ENCODE results near the gene APOL6. TPM values are rescaled to one million over a fixed set of nuclear protein-coding genes. Genes with fewer than 3 reads are reported as not detected.
"Not testable (repeated sequence)": the region's sequence is repeated elsewhere in the genome, so short reads cannot be mapped to it uniquely, and the experiment has no call there.

The APOL6 gene
- total RNA-seq, 2 experiments from 2014 or later, result 34.3 to 35.5 TPM

DNA sequence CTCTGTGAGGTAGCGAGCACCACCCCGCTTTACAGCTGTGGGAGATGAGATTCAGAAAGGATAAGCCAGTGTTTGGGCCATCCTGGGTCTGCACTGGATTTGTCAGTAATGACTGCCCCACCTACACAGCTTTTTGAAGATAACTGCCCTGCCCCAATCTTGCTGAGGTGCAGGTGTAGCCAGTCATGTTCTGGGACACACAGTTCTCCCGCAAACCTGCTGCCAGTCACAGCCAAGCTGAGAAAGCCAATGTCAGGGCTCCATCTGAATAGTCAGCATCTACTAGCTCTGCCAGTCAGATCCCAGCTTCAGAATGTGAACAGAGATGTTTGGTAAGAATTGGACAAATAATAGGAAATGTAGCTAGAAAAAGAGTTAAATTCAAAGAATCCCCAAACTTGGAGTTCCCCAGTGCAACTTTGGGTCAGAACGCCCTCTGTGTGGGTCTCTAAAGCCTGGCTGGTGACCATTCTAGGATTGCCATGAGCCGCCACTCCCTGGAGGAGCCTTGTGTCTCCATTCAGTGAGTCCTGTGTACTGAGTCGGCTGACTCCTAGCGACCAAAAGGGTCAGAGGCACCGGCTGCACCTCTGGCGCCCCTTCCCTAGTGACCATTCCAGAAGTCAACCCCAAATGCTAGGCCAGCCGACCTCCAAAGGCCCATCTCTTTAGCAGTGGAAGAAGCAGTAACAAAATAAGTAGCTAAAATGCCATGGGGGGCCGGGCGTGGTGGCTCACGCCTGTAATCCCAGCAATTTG, 28.7 kb upstream of the APOL6 start:
- CTCF ChIA-PET, result interaction anchor here (0.5 to 2.7 kb wide), 6 partner anchors 9 to 318 kb away, joined by 3 to 8 read pairs (median 3); no protein-coding TSS in a partner anchor
- no peak overlapping the region for H3K27ac Mint-ChIP-seq
- peaks cover 22% of the 10 kb centered on the region for H3K4me1 Mint-ChIP-seq
- DNase-seq (no peak), ATAC-seq (no peak)
- intact Hi-C loops (cut with DNase I, micrococcal nuclease), result loop anchor here in 1 of 2 experiments (5.0 kb wide), 1 partner anchor 77 kb away; the partner anchor contains the start of gene RASD2
- no peaks in the 10 kb centered on the region for H3K36me3 Mint-ChIP-seq (ENCODE audit: low read depth)
- H3K9me3 Mint-ChIP-seq (ENCODE audit: low read depth), result no peaks in the 10 kb centered on the region
- POLR2A ChIA-PET, result interaction anchor here (0.6 kb wide), 1 partner anchor 26 kb away, joined by 3 read pairs; no protein-coding TSS in a partner anchor
- H3K27me3 Mint-ChIP-seq, result peaks cover 3% of the 10 kb centered on the region
- no peak overlapping the region for H3K4me3 Mint-ChIP-seq

DNA sequence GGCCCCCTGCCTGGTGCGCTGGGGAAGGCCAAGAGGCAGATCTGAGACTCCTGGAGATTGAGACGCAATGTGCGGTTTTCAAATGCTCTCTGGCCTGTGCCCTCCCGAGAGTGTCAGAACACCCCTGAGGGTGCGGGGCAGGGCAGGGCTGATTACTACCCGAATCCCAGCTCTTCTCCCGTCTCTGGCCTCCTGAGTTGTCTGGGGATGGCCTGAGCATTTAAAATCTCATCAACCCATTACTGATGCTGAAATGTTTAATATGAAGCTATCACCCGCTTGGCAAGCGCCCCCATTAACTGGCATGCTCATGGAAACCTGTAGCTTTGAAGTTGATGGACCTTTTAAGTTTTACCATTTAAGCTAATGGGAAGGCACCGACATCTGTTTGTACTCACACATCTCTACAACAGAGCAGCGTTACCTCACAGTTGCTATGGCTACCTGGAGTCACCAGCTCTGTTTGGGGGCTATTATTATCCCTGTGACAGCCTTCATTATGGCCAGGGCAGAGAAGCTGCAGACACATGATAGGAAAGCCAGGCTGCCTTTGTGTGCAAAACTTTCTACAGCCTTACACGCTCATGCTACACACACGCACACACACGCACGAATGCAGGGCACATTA, 27.5 kb upstream of the APOL6 start:
- H3K27me3 Mint-ChIP-seq, result no peaks in the 10 kb centered on the region
- CTCF ChIA-PET, result interaction anchor here (0.6 to 2.7 kb wide), 8 partner anchors 9 to 270 kb away, joined by 3 to 8 read pairs (median 4); no protein-coding TSS in a partner anchor
- no peak for DNase-seq
- H3K36me3 Mint-ChIP-seq (ENCODE audit: low read depth), result no peaks in the 10 kb centered on the region
- ATAC-seq, result no peak
- H3K4me3 Mint-ChIP-seq, result no peak overlapping the region
- H3K4me1 Mint-ChIP-seq, result peaks cover 15% of the 10 kb centered on the region
- H3K9me3 Mint-ChIP-seq (ENCODE audit: low read depth), result no peaks in the 10 kb centered on the region
- no peak overlapping the region for H3K27ac Mint-ChIP-seq
- intact Hi-C loops (cut with DNase I, micrococcal nuclease), result loop anchor here in 1 of 2 experiments (5.0 kb wide), 1 partner anchor 78 kb away; the partner anchor contains the start of gene RASD2
- POLR2A ChIA-PET, result no interaction called here

DNA sequence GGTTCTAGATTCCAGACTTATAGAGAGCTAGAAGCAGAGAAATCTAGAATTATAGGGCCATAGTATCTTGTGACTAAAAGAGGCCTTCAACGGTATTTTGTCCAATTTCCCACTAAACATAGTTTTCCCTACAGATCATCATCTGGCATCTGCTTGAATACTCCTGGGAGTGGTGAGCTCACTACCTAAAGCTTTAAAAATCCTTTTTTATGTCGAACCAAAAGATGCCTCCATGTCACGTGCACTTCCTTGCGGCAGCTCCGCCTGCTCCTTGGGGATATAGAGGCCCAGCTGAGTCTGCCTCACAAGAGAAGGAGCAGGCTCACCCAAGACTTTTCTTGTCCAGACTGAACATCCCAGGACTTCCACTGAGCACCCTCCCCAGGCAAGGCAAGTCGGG, 26.8 kb upstream of the APOL6 start:
- peaks cover 8% of the 10 kb centered on the region for H3K4me1 Mint-ChIP-seq
- H3K27me3 Mint-ChIP-seq, result no peaks in the 10 kb centered on the region
- H3K4me3 Mint-ChIP-seq, result no peak overlapping the region
- ATAC-seq (no peak), DNase-seq (no peak)
- H3K36me3 Mint-ChIP-seq (ENCODE audit: low read depth), result no peaks in the 10 kb centered on the region
- ChIA-PET POLR2A (no interaction called here), CTCF (interaction anchor here (0.6 to 2.7 kb wide), 8 partner anchors 10 to 270 kb away, joined by 3 to 8 read pairs (median 4); no protein-coding TSS in a partner anchor)
- intact Hi-C loops (cut with DNase I, micrococcal nuclease), result loop anchor here in 1 of 2 experiments (5.0 kb wide), 1 partner anchor 79 kb away; the partner anchor contains the start of gene RASD2
- no peaks in the 10 kb centered on the region for H3K9me3 Mint-ChIP-seq (ENCODE audit: low read depth)
- H3K27ac Mint-ChIP-seq, result no peak overlapping the region

DNA sequence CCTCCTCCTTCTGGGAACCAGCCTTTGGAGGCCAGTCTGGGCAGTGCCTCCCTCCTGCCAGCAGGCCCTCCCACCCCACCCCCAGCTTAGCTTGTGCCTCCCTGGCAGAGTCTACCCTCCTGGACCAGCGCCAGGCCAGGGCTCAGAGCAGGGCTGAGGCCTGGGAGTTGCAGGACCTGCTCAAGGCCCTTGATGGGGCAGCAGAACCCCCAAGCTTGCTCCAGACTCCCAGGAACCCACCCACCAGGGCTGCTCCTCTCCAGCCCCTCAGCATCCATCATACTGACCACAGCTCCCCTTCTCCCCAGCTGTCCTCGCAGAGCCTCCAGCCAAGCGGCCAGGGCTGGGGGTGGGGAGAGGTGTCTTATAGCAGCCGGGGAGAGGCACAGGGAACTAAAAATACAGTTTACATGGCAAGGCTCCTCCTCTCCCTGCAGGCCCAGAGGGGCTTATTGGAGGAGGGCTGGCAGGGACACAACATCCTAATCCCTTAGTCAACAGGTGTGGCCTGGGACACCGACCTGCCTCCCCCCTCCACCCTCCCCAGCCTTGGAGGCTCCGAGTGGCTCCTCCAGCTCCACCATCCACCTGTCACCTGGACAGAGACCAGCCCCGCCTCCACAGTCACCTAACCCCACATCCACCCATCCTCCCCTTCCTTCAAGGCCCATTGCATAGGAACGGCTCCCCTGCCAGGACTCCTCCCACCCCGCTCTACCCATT, 25.9 kb upstream of the APOL6 start:
- Mint-ChIP-seq H3K4me1 (peaks cover 7% of the 10 kb centered on the region), H3K27me3 (no peaks in the 10 kb centered on the region), H3K36me3 (ENCODE audit: low read depth) (no peaks in the 10 kb centered on the region), H3K9me3 (ENCODE audit: low read depth) (no peaks in the 10 kb centered on the region), H3K4me3 (no peak overlapping the region), H3K27ac (no peak overlapping the region)
- POLR2A ChIA-PET, result no interaction called here
- intact Hi-C loops (cut with DNase I, micrococcal nuclease), result loop anchor here in 1 of 2 experiments (5.0 kb wide), 1 partner anchor 80 kb away; the partner anchor contains the start of gene RASD2
- CTCF ChIA-PET, result interaction anchor here (0.5 kb wide), 1 partner anchor 93 kb away, joined by 3 read pairs; no protein-coding TSS in a partner anchor
- no peak for ATAC-seq
- DNase-seq, result no peak

DNA sequence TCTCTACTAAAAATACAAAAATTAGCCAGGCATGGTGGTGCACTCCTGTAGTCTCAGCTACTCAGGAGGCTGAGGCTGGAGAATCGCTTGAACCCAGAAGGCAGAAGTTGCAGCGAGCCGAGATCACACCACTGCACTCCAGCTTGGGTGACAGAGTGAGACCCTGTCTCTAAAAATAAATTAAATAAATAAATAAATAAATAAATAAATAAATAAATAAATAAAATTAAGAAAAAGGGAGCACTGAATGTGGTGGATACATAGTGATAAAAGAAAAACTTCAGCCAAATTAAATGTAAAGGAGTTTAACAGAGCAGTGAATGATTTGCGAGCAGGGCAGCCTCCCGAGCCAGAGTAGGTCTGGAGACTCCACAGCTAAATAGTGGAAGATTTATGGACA, 24.4 kb upstream of the APOL6 start:
- H3K27ac Mint-ChIP-seq; H3K36me3 Mint-ChIP-seq (ENCODE audit: low read depth); H3K4me3 Mint-ChIP-seq; DNase-seq; POLR2A ChIA-PET; ATAC-seq; H3K27me3 Mint-ChIP-seq; H3K9me3 Mint-ChIP-seq (ENCODE audit: low read depth): not testable (repeated sequence)
- intact Hi-C loops (cut with DNase I, micrococcal nuclease), result loop anchor here (1.0 to 5.0 kb wide), 5 partner anchors 82 to 500 kb away; partner anchors contain the start of gene RASD2 (in 1 of the 2)
- peaks cover 13% of the 10 kb centered on the region for H3K4me1 Mint-ChIP-seq
- CTCF ChIA-PET, result interaction anchor here (0.7 to 0.9 kb wide), 2 partner anchors 290 to 296 kb away, joined by 3 read pairs; no protein-coding TSS in a partner anchor

DNA sequence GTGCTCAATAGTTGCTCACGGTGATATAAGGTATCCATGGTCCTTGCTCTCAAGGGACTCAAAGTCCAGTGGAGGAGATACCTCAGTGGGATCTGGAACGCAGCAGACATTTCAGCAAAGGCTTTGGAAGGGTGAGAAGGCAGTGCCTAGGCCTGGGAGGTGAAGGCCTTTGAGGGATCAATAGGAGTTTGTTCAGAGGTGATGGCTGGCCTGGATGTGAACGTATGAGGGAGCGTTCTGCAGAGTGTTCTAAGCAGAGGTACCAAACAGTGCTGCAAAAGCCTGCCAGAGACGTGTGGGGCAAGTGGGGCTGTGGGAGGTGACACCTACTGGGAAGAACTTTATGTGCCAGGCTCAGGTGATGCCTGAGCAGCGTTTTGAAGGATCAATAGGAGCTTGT, 23.7 kb upstream of the APOL6 start:
- Mint-ChIP-seq H3K9me3 (ENCODE audit: low read depth) (no peaks in the 10 kb centered on the region), H3K4me3 (no peak overlapping the region), H3K36me3 (ENCODE audit: low read depth) (no peaks in the 10 kb centered on the region), H3K27ac (no peak overlapping the region), H3K4me1 (peaks cover 16% of the 10 kb centered on the region), H3K27me3 (no peaks in the 10 kb centered on the region)
- ATAC-seq (no peak), DNase-seq (no peak)
- intact Hi-C loops (cut with DNase I, micrococcal nuclease), result loop anchor here in 1 of 2 experiments (5.0 kb wide), 1 partner anchor 82 kb away; the partner anchor contains the start of gene RASD2
- CTCF ChIA-PET, result interaction anchor here (0.7 to 0.9 kb wide), 2 partner anchors 290 to 295 kb away, joined by 3 read pairs; no protein-coding TSS in a partner anchor
- POLR2A ChIA-PET, result interaction anchor here (0.6 kb wide), 1 partner anchor 47 kb away, joined by 3 read pairs; no protein-coding TSS in a partner anchor

DNA sequence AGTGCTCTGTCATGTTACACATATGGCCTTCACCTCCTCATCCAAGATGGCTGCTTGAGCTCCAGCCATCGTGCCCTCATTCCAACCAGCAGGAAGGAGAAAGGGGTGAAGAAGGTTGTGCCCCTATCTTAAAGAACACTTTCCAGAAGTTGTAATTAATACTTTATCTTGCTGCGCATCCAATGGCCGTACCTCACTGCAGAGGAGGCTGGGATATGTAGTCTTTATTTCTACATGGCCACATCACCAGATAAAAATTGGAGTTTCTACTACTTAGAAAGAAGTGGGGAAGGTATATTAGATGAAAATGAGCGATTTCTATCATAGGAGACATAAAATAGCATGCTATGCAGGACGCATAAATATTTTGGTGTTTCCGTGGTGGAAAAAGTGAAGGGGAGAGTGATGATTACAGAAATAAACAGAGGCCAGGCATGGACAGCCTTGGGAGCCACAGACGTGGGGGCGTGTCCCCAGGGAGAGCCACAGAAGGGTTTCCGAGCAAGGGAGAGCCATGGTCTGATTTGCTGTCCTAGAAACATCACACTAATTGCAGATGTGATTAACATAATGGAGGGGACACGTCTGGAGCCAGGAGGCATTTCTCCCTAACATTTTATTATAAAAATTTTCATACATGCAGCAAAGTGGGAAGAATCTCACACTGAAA, 22.3 kb upstream of the APOL6 start:
- ATAC-seq (no peak), DNase-seq (no peak)
- Mint-ChIP-seq H3K9me3 (ENCODE audit: low read depth) (no peaks in the 10 kb centered on the region), H3K4me1 (peaks cover 26% of the 10 kb centered on the region), H3K27ac (no peak overlapping the region), H3K4me3 (no peak overlapping the region), H3K36me3 (ENCODE audit: low read depth) (no peaks in the 10 kb centered on the region), H3K27me3 (no peaks in the 10 kb centered on the region)
- CTCF ChIA-PET, result interaction anchor here (0.6 to 1.5 kb wide), 2 partner anchors 275 to 346 kb away, joined by 3 to 5 read pairs; no protein-coding TSS in a partner anchor
- intact Hi-C loops (cut with DNase I, micrococcal nuclease), result loop anchor here in 1 of 2 experiments (5.0 kb wide), 2 partner anchors 66 to 441 kb away; no protein-coding TSS in a partner anchor
- POLR2A ChIA-PET, result no interaction called here

DNA sequence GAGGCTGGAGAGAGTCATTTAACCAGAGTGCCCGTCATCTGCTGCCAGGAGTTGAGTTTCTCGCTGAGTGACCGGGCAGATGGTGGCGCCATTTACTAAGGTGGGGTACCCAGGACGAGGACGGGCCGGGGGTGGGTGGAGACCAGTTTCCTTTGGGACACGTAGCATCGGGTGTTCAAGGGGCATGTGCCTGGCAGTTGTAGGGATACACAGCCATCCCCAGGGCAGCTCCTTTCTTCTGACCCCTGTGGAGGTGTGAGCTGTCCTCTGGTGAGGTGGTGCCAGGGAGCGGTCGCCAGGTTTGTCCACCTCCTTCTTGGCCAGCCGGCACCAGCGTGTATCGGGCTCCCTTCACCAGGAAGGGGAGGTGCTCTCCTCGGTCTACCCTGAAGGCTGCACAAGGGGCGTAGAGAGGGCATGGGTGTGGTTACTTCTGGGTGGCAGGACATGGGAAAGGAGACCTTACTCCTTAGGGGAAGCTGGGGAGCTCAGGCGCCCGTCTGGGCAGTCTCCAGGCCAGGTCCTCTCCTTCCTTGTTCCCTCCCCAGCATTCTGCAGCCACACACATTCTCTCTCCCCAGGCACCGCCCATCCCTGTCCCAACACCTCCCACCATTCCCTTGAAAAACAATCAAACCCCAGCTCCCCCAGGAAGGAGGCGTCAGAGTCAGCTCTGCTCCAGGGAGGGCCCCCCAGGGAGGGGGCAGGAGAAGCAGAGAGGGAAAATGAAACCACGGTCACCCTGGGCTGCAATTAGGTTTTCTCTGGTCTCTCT, 20.8 kb upstream of the APOL6 start:
- Mint-ChIP-seq H3K27me3 (no peaks in the 10 kb centered on the region), H3K27ac (peak overlapping the region; percentile 33)
- intact Hi-C loops (cut with DNase I, micrococcal nuclease), result loop anchor here (1.0 to 5.0 kb wide), 5 partner anchors 65 to 497 kb away; no protein-coding TSS in a partner anchor

DNA sequence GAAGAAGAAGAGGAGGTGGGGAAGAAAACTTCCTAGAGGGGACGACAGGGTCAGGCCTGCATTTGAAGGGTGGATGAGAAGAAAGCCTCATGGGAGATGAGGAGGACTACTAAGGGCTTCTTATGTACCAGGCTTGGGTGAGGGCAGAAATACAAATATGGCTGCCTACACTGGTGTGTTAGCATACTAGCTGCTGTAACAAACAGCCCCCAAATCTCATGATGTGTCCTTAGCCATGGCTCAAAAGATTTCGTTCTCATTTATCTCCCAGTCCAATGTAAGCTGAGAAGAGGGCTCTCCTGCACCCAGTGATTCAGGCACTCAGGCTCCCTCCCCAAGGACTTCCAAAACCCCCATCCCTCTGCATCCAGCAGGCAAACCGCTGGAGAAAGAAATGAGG, 19.5 kb upstream of the APOL6 start:
- ChIA-PET POLR2A (no interaction called here), CTCF (interaction anchor here (0.6 kb wide), 2 partner anchors 293 to 460 kb away, joined by 3 read pairs; no protein-coding TSS in a partner anchor)
- DNase-seq, result no peak
- Mint-ChIP-seq H3K27me3 (peaks cover 2% of the 10 kb centered on the region), H3K36me3 (ENCODE audit: low read depth) (no peaks in the 10 kb centered on the region), H3K4me1 (peaks cover 32% of the 10 kb centered on the region), H3K27ac (no peak overlapping the region), H3K9me3 (ENCODE audit: low read depth) (no peaks in the 10 kb centered on the region), H3K4me3 (no peak overlapping the region)
- ATAC-seq, result no peak
- intact Hi-C loops (cut with DNase I, micrococcal nuclease), result loop anchor here in 1 of 2 experiments (5.0 kb wide), 2 partner anchors 64 to 439 kb away; no protein-coding TSS in a partner anchor

More for the DNA sequence above, 20.8 kb upstream of the APOL6 start:
- CTCF ChIA-PET, result interaction anchor here (0.7 to 1.8 kb wide), 9 partner anchors 10 to 438 kb away, joined by 3 to 11 read pairs (median 3); partner anchors contain the start of gene APOL6
- ATAC-seq (peak; percentile 72), DNase-seq (peak; percentile 83)
- POLR2A ChIA-PET, result interaction anchor here (0.6 kb wide), 1 partner anchor 296 kb away, joined by 5 read pairs; no protein-coding TSS in a partner anchor
- Mint-ChIP-seq H3K36me3 (ENCODE audit: low read depth) (no peaks in the 10 kb centered on the region), H3K4me1 (peaks cover 26% of the 10 kb centered on the region), H3K4me3 (peak overlapping the region; percentile 68), H3K9me3 (ENCODE audit: low read depth) (no peaks in the 10 kb centered on the region)
